OCI-LY7 (cell line): Measurements from ENCODE around the gene MYH3. TPM values are rescaled to one million over a fixed set of nuclear protein-coding genes. Genes with fewer than 3 reads are reported as not detected.

Experiments
- BruUV-seq: library from RNA; stranded (reverse); fragments of 400-500 nt; replicated peaks from 2 replicates; lab custom pipeline; 2021; lab: Mats Ljungman, UMichigan
- CTCF ChIA-PET: fragments of 300-600 bp; sonication (Branson Sonifier 250); formaldehyde crosslinking; loops from one replicate; lab custom pipeline; 2022; ENCODE audit warnings: antibody characterized with exemption; ENCODE audit not compliant: unreplicated experiment; lab: Charles Lee
- POLR2A ChIA-PET: fragments of 300-600 bp; sonication (Branson Sonifier 250); formaldehyde crosslinking; loops from one replicate; lab custom pipeline; 2022; ENCODE audit warnings: antibody characterized with exemption; lab: Charles Lee
- DNase-seq: peaks from one replicate; pipeline ENCODE4 v3.0.0-alpha.2; 2015; ENCODE audit warnings: low spot score
- H2AFZ ChIP-seq: fragments of 200-600 bp; sonication (generic), shearing (Covaris generic); 2 replicates; pipeline ENCODE4 v1.6.1; 2014; ENCODE audit warnings: mild to moderate bottlenecking, antibody characterized with exemption, low read length, moderate library complexity
- H3K27ac ChIP-seq: fragments of 200-600 bp; sonication (generic); 2 replicates; pipeline ENCODE4 v1.5.1; 2014; ENCODE audit warnings: mixed run types, low read depth, mild to moderate bottlenecking, moderate library complexity, low read length, inconsistent platforms; ENCODE audit not compliant: poor library complexity, severe bottlenecking
- H3K36me3 ChIP-seq: fragments of 200-600 bp; sonication (generic); 2 replicates; pipeline ENCODE4 v1.6.1; 2014; ENCODE audit warnings: mild to moderate bottlenecking, antibody characterized with exemption, low read length, moderate library complexity, mixed read lengths; ENCODE audit not compliant: insufficient read depth
- H3K4me1 ChIP-seq: fragments of 200-600 bp; sonication (generic); 2 replicates; pipeline ENCODE4 v1.5.1; 2014; ENCODE audit warnings: mild to moderate bottlenecking, low read length; ENCODE audit not compliant: insufficient read depth, poor library complexity, severe bottlenecking
- H3K4me2 ChIP-seq: fragments of 200-600 bp; sonication (generic); 2 replicates; pipeline ENCODE4 v1.6.1; 2014; ENCODE audit warnings: mild to moderate bottlenecking, low read length
- H3K4me3 ChIP-seq: fragments of 200-600 bp; sonication (generic); 2 replicates; pipeline ENCODE4 v1.5.1; 2014; ENCODE audit warnings: mild to moderate bottlenecking, low read depth, low read length; ENCODE audit not compliant: poor library complexity, severe bottlenecking
- H3K79me2 ChIP-seq: fragments of 200-600 bp; sonication (generic); 2 replicates; pipeline ENCODE4 v1.6.1; 2016; ENCODE audit warnings: low read depth, mild to moderate bottlenecking, low read length, moderate library complexity, mixed read lengths; ENCODE audit not compliant: insufficient read depth
- H3K9me2 ChIP-seq: fragments of 200-600 bp; sonication (generic); 2 replicates; pipeline ENCODE4 v1.6.1; 2016; ENCODE audit warnings: mild to moderate bottlenecking, low read length, mixed read lengths; ENCODE audit not compliant: insufficient read depth
- H3K9me3 ChIP-seq: fragments of 200-600 bp; sonication (generic); 2 replicates; pipeline ENCODE4 v1.6.1; 2014; ENCODE audit warnings: mild to moderate bottlenecking, mixed run types, low read length, mixed read lengths
- H4K20me1 ChIP-seq: fragments of 200-600 bp; sonication (generic); 2 replicates; pipeline ENCODE4 v1.6.1; 2014; ENCODE audit warnings: mild to moderate bottlenecking, antibody characterized with exemption, low read length, moderate library complexity, mixed read lengths; ENCODE audit not compliant: insufficient read depth
- CTCF ChIP-seq: fragments of 200-600 bp; sonication (generic); conservative IDR thresholded peaks from 2 replicates; pipeline ENCODE4 v1.5.1; 2014; ENCODE audit warnings: mild to moderate bottlenecking, antibody characterized with exemption, low read length, moderate library complexity, mixed read lengths
- EZH2phosphoT487 ChIP-seq: fragments of 200-600 bp; sonication (generic); IDR thresholded peaks from 2 replicates; pipeline ENCODE4 v1.6.1; 2018; ENCODE audit warnings: low read depth, borderline replicate concordance, mild to moderate bottlenecking, mixed run types, antibody characterized with exemption, low read length, moderate library complexity, mixed read lengths
- intact Hi-C: fragments of 100-400 bp; cut with micrococcal nuclease; formaldehyde crosslinking; loops from one replicate; pipeline ENCODE4 v1.10.0; 2022; ENCODE audit not compliant: unreplicated experiment
- total RNA-seq, 2 experiments: library from RNA; depleted of rRNA in 1 of 2; stranded (reverse); fragments of >200 nt in 1 of 2; shearing (Covaris generic) in 1 of 2; gene quantifications; 2 replicates each; pipeline ENCODE4 v1.2.3, GENCODE V29; 2014 to 2022

MYH3 gene
- total RNA-seq, 2 experiments from 2014 or later: 4.2 to 5.9 TPM

GRCh38 chr17:10617120-10617505 lies 40.0 kb downstream of the MYH3 start:
- POLR2A ChIA-PET: interaction anchor here (1.4 kb wide), 1 partner anchor 12 kb away, joined by 8 read pairs; no protein-coding TSS in a partner anchor
- no peaks in the 10 kb centered on the region for H3K36me3 ChIP-seq
- no peaks in the 10 kb centered on the region for H4K20me1 ChIP-seq
- intact Hi-C loops: loop anchor here (2.0 kb wide), 1 partner anchor 290 kb away; no protein-coding TSS in a partner anchor
- no peaks in the 10 kb centered on the region for H3K9me2 ChIP-seq
- no peak overlapping the region for H3K27ac ChIP-seq
- CTCF ChIA-PET: interaction anchor here (1.4 kb wide), 1 partner anchor 28 kb away, joined by 3 read pairs; no protein-coding TSS in a partner anchor
- no peaks in the 10 kb centered on the region for H3K9me3 ChIP-seq
- no peak for DNase-seq
- H3K79me2 ChIP-seq: no peaks in the 10 kb centered on the region
- no peak for TF ChIP-seq CTCF
- TF ChIP-seq EZH2phosphoT487: no peak
- no TSS peak for BruUV-seq
- peak overlapping the region; percentile 62; the same call in 1 of the 2 replicates for H2AFZ ChIP-seq
- no peak overlapping the region for H3K4me3 ChIP-seq
- H3K4me2 ChIP-seq: no peak overlapping the region
- peaks cover under 1% of the 10 kb centered on the region for H3K4me1 ChIP-seq

GRCh38 chr17:10616502-10617119 lies 40.5 kb downstream of the MYH3 start:
- Histone ChIP-seq H3K4me2 (no peak overlapping the region; the same call in 1 of the 2 replicates), H3K4me3 (no peak overlapping the region), H3K9me2 (no peaks in the 10 kb centered on the region), H3K27ac (no peak overlapping the region), H3K9me3 (no peaks in the 10 kb centered on the region), H2AFZ (peak overlapping the region; percentile 62), H3K4me1 (no peaks in the 10 kb centered on the region), H3K36me3 (no peaks in the 10 kb centered on the region), H4K20me1 (no peaks in the 10 kb centered on the region), H3K79me2 (no peaks in the 10 kb centered on the region)
- BruUV-seq: no TSS peak
- peak; percentile 79 for DNase-seq
- TF ChIP-seq EZH2phosphoT487 (no peak), CTCF (peak; percentile 92)
- intact Hi-C loops: loop anchor here (2.0 kb wide), 1 partner anchor 290 kb away; no protein-coding TSS in a partner anchor
- POLR2A ChIA-PET: no interaction called here
- CTCF ChIA-PET: interaction anchor here (1.4 kb wide), 1 partner anchor 28 kb away, joined by 3 read pairs; no protein-coding TSS in a partner anchor
